Type B pancreatic cell (in vitro differentiated cells): ENCODE data around the gene TMEM107. TPM values are rescaled to one million over a fixed set of nuclear protein-coding genes. Genes with fewer than 3 reads are reported as not detected.

ENCODE experiments used
- DNase-seq: peaks from one replicate; pipeline ENCODE4 v3.0.0; 2021; ENCODE audit warnings: mixed read lengths; ENCODE audit not compliant: unreplicated experiment; ENCODE audit errors: extremely low spot score
- H3K27ac Mint-ChIP-seq: 2 replicates; pipeline ENCODE4 v1.8.0; 2021; ENCODE audit warnings: mild to moderate bottlenecking, mixed read lengths
- H3K27me3 Mint-ChIP-seq: 2 replicates; pipeline ENCODE4 v1.8.0; 2021; ENCODE audit warnings: mixed read lengths
- H3K36me3 Mint-ChIP-seq: 2 replicates; pipeline ENCODE4 v1.8.0; 2021; ENCODE audit warnings: mixed read lengths
- H3K4me1 Mint-ChIP-seq: one replicate; pipeline ENCODE4 v1.8.0; 2021; ENCODE audit warnings: mixed read lengths; ENCODE audit not compliant: unreplicated experiment
- H3K4me3 Mint-ChIP-seq: 2 replicates; pipeline ENCODE4 v1.8.0; 2021; ENCODE audit warnings: mild to moderate bottlenecking, mixed read lengths
- H3K9me3 Mint-ChIP-seq: 2 replicates; pipeline ENCODE4 v1.8.0; 2021; ENCODE audit warnings: mixed read lengths
- total RNA-seq: library from RNA; stranded (reverse); gene quantifications from 2 replicates; pipeline ENCODE4 v1.2.1, GENCODE V29; 2021; ENCODE audit warnings: low replicate concordance
- TF ChIP-seq, protein P1 (sequence below): fragments of 200-600 bp; sonication (generic); conservative IDR thresholded peaks from 2 replicates; pipeline ENCODE4 v1.5.0; 2021; ENCODE audit warnings: antibody characterized with exemption, mild to moderate bottlenecking

Gene TMEM107
- total RNA-seq, 1 donor from 2014 or later, result 22.1 TPM

DNA sequence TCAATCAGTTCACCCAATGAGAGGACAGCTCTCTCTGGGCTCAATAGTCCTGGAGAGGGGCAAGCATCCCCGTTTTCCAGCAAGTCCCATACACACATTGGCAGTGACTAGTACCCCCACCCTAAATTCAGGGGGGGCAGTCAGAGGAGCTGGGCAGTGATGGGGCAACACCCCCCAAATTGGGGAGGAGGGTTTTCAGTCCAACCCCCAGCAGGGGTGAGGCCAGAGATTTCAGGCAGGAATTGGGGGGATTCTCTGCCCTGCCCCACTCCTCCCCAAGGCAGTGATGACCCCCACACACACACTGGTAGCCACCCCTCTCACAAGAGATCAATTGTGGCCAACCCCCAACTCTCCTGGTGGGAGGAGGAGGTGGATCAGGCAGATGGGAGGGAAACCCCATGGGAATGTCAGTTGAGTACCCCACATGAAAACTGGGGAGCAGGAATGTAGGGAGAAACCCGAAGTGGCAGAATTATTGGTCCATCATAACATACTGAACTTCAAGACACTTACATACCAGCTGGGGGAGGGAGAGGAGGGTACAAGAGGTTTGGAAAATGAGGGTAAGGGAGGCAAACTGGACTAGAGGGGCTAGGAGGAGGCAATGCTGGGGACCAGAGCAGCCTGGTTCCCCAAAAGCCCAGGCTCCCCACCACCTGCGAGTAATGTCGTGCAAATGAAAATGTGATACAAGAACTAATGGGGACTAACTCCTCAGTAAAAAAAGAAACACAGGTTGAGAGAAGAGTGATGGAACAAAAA is 16.5 kb downstream of the TMEM107 start:
- Mint-ChIP-seq H3K4me3 (peak overlapping the region; percentile 68), H3K27me3 (no peaks in the 10 kb centered on the region), H3K36me3 (peaks cover 6% of the 10 kb centered on the region), H3K9me3 (no peaks in the 10 kb centered on the region), H3K4me1 (peaks cover 16% of the 10 kb centered on the region), H3K27ac (peak overlapping the region; percentile 93)
- TF ChIP-seq, protein P1, sequence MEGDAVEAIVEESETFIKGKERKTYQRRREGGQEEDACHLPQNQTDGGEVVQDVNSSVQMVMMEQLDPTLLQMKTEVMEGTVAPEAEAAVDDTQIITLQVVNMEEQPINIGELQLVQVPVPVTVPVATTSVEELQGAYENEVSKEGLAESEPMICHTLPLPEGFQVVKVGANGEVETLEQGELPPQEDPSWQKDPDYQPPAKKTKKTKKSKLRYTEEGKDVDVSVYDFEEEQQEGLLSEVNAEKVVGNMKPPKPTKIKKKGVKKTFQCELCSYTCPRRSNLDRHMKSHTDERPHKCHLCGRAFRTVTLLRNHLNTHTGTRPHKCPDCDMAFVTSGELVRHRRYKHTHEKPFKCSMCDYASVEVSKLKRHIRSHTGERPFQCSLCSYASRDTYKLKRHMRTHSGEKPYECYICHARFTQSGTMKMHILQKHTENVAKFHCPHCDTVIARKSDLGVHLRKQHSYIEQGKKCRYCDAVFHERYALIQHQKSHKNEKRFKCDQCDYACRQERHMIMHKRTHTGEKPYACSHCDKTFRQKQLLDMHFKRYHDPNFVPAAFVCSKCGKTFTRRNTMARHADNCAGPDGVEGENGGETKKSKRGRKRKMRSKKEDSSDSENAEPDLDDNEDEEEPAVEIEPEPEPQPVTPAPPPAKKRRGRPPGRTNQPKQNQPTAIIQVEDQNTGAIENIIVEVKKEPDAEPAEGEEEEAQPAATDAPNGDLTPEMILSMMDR, result no peak
- DNase-seq, result no peak

DNA sequence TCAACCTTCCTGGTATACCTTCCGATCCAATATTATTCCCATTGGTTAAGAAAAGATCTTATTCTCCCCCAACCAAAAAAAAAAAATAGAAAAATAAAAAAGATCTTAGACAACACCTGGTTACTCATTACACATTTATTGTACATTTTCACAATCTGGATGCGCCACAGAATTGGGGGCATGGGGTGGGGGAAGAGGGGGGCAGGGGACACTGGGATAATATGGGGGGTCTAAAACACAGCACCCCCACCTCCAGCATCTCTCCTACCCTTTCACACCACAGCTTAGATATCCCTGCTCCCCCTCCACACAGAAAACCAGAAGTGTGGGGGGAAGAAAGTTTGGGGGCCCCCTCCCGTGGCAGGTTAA is 17.2 kb downstream of the TMEM107 start:
- Mint-ChIP-seq H3K36me3 (peaks cover 6% of the 10 kb centered on the region), H3K27me3 (no peaks in the 10 kb centered on the region), H3K4me1 (peaks cover 15% of the 10 kb centered on the region), H3K9me3 (no peaks in the 10 kb centered on the region), H3K4me3 (peak overlapping the region; percentile 80), H3K27ac (peak overlapping the region; percentile 93)
- DNase-seq, result no peak
- TF ChIP-seq, protein P1, result no peak

DNA sequence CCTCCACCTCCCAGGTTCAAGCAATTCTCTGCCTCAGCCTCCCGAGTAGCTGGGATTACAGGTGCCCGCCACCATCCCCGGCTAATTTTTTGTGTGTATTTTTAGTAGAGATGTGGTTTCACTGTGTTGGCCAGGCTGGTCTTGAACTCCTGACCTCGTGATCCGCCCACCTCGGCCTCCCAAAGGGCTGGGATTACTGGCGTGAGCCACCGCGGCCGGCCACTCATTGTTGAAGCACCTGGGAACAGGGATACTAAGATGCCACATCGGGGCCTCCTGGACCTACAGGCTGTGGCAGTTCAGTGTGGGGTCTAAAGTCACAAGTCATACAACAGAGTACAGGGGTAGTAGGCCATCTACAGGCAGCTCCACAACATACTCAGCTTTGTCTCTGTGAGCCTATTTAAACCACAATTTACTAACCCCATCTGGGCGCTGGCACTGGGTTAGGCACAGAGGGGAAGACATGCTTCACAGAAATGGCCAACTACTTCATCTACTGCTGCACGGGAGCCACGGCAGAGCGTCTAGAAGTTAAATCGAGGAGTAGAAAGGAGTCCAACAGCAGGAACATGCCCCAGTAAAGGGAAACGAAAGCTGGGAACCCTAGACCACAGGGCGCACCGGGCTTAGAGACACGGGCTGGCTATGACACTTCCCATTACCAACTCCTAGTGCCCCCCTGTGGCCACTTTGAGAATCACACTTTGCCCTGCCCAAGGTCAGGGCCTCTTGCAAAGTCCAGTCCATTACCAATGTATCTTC is 17.7 kb downstream of the TMEM107 start:
- H3K4me1 Mint-ChIP-seq, result peaks cover 17% of the 10 kb centered on the region
- H3K27me3 Mint-ChIP-seq, result no peaks in the 10 kb centered on the region
- peaks cover 6% of the 10 kb centered on the region for H3K36me3 Mint-ChIP-seq
- no peaks in the 10 kb centered on the region for H3K9me3 Mint-ChIP-seq
- TF ChIP-seq, protein P1, result peak; percentile 91
- peak; percentile 90 for DNase-seq
- peak overlapping the region; percentile 80 for H3K4me3 Mint-ChIP-seq
- H3K27ac Mint-ChIP-seq, result peak overlapping the region; percentile 93

DNA sequence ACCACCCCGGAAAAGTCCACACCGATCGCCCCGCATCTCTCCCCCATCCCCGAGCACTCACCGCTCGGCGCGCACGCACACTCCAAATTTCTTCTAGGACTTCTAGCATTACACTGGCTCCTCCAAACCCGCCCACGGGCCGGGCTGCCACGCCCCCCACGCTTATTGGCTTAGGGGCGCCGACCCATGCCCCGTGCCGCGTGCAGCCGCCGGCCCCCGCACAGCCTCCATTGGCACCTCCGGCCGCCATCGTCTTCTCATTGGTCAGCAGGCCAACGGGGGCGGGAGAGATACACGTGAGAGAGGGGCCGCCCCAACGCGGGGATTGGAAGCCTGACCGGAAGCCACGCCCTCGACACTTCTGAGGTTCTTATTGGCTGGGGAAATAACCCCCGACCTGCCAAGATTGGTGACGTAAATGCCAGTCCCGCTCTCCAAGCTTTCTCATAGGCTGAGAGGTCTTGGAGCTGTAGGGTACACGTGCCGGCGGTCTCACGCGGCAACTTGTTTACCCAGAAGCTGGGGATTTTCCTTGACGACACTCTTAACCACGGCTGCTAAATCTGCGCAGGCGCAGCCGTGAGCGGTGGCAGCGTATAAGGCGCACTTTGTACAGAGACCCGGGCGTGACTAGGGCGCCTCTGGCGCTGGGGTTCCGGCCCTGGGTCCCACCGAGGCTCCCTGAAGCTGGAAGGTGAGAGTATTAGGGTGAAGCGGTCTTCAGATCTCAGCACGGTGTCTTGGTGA is 19.8 kb downstream of the TMEM107 start:
- TF ChIP-seq, protein P1, result no peak
- Mint-ChIP-seq H3K4me3 (no peak overlapping the region), H3K36me3 (peaks cover 6% of the 10 kb centered on the region), H3K27ac (no peak overlapping the region), H3K9me3 (no peaks in the 10 kb centered on the region), H3K27me3 (peaks cover 4% of the 10 kb centered on the region), H3K4me1 (peaks cover 30% of the 10 kb centered on the region)
- DNase-seq, result peak; percentile 99

DNA sequence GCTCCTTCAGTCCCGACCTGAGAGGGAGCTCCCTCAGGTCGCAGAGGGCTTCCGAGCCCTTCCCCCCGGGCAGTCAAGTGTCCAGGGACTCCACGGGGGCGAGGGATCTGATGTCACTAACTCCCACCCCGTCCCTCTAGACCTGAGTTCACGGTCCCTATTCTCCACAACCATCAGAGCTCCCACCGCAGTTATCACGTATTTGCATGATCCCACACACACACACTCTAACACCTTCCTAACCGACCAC is 20.3 kb downstream of the TMEM107 start:
- Mint-ChIP-seq H3K36me3 (peaks cover 6% of the 10 kb centered on the region), H3K27me3 (peaks cover 4% of the 10 kb centered on the region), H3K4me1 (peaks cover 30% of the 10 kb centered on the region), H3K4me3 (no peak overlapping the region), H3K9me3 (no peaks in the 10 kb centered on the region), H3K27ac (no peak overlapping the region)
- TF ChIP-seq, protein P1, result no peak
- peak; percentile 68 for DNase-seq
